Fibroblast of skin of right quadriceps (primary cell): ENCODE measurements around the gene FGFRL1.

Experiments
- DNase-seq: peaks from one replicate; pipeline ENCODE4 v3.0.0-alpha.2; 2013

Gene FGFRL1

DNA sequence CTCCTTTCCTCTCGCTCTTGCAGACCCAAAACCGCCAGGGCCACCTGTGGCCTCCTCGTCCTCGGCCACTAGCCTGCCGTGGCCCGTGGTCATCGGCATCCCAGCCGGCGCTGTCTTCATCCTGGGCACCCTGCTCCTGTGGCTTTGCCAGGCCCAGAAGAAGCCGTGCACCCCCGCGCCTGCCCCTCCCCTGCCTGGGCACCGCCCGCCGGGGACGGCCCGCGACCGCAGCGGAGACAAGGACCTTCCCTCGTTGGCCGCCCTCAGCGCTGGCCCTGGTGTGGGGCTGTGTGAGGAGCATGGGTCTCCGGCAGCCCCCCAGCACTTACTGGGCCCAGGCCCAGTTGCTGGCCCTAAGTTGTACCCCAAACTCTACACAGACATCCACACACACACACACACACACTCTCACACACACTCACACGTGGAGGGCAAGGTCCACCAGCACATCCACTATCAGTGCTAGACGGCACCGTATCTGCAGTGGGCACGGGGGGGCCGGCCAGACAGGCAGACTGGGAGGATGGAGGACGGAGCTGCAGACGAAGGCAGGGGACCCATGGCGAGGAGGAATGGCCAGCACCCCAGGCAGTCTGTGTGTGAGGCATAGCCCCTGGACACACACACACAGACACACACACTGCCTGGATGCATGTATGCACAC lies 13.6 kb downstream of the FGFRL1 start:
- no peak for DNase-seq

DNA sequence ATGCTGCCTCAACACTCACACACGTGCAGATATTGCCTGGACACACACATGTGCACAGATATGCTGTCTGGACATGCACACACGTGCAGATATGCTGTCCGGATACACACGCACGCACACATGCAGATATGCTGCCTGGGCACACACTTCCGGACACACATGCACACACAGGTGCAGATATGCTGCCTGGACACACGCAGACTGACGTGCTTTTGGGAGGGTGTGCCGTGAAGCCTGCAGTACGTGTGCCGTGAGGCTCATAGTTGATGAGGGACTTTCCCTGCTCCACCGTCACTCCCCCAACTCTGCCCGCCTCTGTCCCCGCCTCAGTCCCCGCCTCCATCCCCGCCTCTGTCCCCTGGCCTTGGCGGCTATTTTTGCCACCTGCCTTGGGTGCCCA lies 14.7 kb downstream of the FGFRL1 start:
- no peak for DNase-seq

DNA sequence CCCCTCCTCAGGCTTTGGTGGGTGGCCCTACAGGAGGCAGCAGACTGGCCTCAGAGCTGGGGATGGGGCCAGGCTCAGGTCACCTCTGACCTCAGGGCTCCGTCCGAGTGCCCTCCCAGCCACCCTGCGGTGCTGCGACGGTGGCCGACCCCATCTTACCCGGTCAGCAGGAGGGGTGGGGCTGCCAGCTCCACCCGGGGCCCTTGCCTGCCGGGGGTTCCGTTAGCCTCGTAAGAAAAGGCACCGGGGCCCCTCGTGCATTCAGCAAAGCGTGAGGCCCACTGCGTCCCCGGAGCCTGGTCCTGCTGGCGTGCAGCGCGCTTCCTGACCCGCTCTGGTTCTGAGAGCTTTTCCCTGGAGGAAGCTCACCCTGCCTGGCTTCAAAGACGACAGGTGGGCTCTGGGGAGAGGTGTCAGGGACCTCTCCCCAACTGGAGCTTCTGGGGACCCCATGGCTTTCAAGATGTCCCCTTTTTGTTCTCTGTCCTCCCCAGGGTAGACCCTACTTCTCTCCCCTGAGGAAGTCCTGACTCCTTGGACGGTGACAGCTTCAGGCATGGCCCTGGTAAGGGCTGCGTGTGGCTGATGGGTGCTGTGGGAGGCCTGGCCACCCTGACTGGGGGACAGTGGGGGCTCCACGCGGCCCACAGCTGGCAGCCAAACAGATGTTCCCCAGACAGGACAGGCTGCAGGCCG lies 15.9 kb downstream of the FGFRL1 start:
- no peak for DNase-seq

DNA sequence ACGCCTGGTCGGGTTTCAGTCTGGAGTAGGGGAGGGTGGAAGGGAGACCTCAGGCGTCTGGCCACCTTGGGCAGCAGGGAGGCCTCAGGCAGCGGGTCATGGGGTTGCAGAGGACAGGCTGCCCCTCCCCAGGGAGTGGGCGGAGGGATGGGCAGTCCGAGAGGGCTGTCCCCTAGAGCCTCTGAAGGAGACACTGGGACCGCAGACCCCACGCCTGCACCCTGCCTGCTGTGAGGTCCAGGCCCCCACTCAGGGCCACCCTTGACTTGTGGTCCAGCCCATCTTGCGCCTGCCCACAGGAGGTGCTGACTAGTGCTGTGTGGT lies 16.5 kb downstream of the FGFRL1 start:
- DNase-seq = no peak

DNA sequence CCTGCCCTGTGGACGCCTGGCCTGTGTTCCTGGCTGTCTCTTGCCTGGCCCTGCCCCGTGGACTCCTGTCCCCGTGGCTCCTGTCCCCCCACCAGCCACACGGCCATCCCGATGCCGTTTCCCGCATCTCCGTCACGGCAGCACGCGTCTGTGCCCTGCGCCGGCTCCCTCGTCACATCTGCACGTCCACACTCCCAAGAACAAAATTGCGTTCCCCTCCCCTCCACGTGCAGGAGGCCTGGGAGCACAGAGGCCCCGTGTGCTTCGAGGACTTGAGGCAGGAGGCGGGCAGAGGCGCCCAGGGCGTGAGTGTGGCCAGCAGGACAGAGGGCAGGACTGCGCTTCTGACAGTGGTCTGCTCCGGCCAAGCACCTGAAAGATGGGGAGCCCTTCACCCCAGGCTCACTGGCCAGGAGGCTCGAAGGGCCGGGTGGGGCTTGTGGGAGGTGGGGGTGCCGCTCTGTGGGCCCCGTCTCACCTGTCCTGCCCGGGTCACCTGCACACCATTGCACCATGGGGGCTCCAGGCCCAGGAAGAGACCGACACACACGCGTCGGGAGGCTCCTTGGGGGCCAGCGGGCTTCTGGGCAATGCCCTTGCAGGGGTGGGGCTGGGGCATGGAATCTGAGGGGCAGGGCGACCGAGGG lies 17.3 kb downstream of the FGFRL1 start:
- DNase-seq = no peak

DNA sequence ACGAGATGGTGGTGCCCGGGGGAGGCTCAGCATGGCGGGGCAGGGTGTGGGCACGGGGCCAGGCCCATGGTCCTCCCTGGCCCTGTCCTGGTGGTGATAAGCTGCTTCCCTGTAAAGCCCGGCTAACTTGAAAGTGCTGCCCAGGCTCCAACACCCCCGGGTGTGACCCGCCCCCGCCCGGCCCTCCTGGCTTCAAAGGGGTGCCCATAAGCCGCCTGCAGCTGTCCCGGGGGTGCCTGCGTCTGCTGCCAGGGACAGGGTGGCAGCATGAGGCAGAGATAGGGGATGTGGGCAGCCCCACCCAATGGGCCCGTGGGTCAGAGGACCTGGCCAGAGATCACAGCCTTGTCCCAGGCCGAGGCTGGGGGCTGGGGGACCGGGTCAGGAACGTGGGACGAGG lies 18.1 kb downstream of the FGFRL1 start:
- DNase-seq = no peak

DNA sequence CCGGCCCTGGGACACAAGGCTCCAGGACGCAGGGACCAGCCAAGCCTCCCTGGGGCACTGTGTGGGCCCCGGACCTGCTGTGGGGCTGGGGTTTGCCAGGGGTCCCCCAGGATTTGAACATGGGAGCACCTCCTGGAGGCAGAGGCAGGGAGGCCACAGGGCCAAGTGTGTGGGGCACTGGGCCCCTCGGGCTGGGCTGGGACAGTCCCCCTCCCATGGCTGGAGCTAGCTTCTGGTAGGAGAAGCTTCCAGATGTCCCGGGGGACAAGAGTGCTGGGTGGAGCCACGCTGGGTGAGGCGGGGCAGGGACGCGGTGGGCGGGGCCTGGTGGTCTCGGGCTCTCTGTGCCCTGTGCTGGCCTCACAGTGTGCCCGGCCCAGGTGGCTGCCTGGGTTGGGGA lies 18.6 kb downstream of the FGFRL1 start:
- no peak for DNase-seq

DNA sequence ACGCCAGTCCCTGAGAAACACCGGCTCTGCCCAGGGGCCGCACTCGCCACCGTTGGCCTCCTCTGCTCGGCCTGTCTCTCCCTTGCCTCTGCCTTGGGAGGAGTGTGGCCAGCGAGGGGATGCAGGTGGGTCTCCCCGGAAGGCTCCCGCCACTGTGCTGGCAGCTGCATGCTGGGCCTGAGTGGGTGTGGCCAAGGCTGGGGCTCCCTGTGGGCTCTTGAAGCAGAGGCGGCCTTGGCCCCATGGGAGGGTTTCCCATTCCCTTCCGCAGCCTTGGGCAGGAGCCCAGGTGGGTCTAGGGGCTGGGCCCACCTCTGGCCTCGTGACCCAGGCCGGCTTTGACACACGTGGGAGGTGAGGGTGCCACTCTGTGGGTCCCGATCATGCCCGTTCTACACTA lies 19.1 kb downstream of the FGFRL1 start:
- DNase-seq = no peak

DNA sequence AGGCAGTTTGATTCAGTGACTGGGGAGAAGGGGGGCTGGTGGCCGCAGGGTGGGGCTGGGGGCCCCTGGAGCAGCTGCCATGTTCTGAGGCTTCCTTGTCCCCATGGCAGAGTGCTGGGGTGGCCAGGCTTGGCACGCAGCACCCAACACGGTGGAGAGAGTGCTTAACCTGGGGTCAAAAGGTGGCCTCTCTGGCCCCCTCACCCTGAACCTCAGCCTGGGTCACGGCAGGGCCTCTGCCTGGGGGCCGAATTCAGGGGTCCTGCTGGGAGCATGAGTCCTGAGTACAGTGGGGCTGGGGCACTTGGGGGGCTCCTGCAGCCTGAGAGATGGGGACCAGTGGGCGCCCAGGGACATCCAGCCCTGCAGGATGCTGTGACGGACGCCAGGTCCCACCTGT lies 19.9 kb downstream of the FGFRL1 start:
- no peak for DNase-seq

DNA sequence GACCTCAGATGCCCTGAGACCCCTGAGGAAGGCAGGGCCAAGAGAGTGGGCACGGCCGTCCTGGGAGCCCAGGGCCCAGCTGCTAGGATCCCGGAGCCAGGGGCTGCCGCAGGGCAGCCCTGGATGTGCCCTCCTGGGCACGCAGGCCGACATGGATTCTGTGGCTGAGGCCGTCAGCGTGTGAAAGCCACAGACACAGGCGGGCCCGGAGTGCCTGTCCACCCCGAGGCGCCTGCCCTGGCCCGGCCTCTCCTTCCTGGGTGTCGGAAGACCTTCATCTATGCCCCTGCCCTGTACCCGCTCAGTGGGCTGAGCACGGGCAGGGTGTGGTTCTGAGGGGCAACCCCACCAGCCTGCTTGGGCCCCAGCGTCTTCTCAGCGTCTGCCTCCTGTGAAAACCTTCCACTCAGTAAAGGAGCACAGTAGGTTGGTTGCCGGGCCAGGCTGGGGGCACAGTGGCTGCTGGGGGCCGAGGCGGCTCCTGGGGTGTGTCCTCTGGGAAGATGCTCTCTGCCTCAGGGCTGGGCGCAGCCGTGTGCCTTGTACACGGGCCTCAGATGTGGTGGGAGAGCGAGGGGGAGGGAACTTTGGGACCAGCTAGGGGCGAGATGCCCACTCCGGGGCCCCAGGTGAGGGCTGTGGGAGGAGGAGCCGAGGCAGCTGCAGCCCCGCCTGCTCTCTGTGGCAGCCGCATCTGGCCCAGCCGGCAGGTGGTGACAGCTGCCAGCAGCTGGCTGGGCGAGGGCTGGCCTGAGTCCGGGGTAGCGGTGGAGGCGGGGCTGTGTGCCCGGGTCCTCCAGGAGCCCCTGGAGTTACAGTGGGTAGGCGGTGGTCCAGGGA lies 20.8 kb downstream of the FGFRL1 start:
- DNase-seq = no peak

DNA sequence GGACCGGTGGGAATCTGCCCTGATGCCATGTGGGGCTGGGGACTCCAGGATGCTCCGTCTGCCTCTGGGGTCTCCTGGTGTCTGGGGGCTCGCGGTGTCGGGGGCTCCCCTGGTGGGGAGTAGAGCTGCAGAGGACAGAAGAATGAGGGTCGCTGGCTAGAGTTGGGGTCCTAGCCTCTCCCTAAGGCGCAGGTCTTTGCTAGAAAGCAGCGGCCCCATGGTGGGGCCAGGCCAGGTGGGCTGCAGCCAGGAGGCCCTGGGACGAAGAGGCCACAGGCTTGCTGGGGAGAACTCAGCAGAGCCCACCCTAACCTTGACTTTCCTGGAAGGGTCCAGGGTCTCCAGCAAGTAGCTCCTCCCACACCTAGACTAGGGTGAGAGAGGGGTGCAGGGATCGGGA lies 21.4 kb downstream of the FGFRL1 start:
- DNase-seq = no peak

DNA sequence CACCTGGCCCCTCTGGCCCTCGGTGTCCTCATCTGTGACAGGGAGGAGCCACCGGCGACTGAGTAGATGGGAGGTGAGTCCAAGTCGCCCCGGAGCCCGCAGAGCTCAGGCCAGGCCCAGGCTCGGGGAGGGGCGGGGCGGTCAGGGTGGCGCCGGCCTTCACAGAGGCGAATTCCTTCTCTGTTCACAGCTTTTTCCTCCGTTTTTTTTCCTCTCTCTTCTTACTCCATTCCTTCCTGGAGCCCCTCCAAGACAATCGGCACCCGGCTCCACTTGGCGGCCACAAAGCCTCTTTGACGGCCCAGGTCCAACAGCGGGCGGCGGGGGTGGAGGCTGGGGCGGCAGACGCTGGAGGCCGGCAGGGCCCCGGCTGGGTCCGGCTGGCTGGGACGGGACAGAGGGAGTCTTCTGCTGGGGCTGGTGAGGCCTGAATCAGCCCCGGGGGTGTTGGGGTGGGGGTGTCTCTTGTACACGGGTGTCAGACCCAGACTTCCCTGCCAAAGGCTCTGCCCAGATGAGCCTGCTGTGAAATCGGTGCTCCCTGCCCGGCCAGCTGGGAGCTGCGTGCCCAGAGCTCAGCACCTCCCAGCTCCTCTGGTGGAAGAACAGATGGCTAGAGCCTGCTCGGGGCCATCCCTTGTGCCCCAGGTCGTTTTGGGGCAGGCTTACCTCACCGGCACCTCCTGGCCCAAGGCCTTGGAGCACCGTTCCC lies 22.6 kb downstream of the FGFRL1 start:
- peak; percentile 48 for DNase-seq

DNA sequence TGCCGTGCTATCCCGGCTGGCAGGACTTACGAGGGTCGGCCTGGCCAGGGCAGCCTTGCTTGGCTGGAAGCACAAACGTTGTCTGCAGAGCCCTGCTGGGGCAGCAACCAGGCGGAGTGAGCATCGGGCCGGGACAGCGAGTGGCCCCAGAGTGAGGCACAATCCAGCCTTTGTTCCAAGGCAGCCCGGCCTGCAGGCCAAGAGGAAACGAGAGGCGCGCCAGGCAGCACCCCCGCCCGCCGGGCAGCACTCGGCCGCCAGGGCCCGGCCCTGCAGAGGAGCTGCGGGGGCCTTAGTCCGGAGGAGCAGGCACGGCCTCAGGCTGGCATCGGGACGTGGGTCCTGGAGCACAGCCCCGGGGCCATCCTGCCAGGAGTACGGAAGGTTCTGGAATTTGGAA lies 24.1 kb downstream of the FGFRL1 start:
- no peak for DNase-seq

DNA sequence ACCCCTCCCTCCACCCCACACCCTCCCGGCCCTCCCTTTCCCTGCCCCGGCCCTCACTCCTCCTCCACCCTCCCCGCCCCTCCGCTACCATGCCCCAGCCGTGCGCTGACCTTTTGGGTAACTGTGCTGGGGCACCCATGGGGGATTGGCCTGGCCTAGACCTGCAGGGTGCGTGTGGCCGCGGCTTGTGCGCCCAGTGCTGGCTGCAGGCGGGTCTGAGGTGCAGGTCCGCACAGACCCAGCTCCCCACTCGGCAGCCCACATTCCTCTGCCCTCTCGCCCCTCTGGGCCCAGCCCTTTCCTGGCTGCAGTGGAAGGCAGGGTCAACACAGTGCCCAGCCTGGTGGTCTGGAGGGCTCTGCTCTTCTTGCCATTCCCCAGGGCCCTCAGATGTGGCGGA lies 24.7 kb downstream of the FGFRL1 start:
- DNase-seq = no peak

DNA sequence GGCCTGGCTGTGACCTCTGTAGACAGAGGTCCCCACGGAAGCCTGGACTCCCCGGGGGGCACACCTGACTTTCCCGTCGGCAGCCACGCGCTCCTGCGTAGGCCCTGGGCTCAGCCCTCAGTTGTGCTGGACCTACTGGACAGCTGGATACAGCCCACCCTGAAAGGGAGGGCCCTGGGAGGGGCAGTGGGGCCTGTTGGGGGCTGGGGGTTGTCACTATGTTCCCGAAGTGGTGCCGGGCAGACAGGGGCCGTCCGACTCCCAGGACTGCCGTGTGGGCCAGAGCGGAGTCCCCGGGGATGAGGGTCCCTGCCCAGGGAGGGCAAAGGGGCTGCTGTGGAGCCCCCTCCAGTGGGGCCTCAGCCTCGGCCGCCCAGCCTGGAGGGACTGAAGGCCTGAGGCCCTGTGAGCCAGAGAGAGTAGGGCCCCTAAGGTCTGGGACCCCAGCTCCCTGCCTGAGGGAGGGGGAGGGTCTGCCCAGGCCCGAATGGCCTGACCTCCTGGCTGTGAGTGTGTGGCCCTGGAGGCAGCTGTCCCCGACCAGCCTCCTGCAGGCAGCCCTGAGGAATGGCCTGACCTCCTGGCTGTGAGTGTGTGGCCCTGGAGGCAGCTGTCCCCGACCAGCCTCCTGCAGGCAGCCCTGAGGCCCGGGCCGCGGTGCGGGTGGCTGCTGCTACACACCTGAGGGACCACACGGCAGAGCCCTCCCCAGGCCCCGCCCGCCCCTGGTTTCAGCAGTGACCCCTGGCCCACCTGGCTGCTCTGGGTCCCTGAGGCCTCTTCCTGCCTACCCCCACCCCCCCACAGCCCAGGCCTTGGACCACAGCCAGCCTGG lies 25.8 kb downstream of the FGFRL1 start:
- no peak for DNase-seq

DNA sequence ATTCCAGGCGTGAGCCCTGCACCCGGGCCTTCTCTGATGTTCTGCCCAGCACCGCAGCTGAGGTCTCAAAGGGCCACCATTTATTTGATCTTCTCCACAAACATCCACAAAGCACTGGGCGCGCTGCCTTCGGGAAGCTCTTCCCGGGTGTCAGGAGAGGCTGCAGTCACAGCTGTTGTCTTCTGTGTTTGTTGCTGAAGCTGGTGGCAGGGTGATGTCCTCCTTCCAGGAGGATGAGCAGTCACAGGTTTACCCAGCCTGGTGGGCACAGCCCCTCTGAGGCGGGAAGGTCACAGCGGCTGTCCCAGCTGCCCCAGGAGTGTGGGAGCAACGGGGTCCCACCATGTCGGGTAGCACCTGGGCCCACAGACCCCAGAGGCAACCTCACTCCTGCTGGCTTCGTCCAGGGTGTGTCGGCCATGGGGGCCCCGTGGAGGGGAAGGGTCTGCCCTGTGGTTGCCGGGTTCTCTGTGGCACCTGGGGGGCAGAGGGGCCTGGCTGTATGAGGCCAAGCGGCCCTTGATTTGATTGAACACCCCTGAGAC lies 27.6 kb downstream of the FGFRL1 start:
- DNase-seq = no peak

DNA sequence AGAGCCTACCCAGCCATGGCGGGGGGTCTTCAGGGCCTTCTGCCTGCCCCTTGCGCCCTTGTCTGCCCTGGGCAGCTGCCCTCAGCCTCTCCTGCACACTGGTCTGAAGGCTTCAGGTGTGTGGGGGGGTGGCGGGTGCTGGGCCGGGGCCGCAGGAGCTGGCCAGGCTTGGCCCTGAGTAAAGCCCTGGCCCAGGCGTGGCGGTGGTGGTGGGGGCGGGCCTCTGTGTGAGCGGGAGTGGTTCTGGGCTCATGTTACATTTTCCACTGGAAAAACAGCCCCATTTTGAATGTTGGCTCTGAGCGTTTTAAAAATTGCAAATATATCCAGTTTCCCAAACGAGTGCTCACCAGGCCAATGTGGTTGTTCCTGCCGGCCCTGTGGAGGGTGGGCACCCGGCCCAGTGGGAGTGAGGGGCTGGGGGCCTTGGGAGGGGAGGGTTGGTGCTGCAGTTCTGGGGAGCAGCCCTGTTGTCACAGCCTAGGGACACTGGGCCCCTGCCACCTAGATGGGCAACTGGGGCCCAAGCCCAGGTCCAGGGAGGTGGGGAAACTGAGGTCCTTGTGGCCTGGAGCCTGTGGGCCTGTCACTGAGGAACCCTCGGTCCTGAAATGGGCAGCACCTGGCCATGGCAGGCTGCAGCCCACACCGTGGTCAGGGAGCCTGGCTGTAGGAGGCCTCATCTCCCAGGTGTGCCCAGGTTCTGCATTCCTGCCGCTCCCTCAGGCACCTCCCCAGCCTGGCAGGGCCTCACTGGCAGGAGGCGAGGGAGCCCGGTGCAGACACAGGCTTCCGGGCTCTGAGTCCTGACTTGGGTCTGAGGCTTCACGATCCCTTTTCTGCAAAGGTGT lies 28.3 kb downstream of the FGFRL1 start:
- peak; percentile 58 for DNase-seq

DNA sequence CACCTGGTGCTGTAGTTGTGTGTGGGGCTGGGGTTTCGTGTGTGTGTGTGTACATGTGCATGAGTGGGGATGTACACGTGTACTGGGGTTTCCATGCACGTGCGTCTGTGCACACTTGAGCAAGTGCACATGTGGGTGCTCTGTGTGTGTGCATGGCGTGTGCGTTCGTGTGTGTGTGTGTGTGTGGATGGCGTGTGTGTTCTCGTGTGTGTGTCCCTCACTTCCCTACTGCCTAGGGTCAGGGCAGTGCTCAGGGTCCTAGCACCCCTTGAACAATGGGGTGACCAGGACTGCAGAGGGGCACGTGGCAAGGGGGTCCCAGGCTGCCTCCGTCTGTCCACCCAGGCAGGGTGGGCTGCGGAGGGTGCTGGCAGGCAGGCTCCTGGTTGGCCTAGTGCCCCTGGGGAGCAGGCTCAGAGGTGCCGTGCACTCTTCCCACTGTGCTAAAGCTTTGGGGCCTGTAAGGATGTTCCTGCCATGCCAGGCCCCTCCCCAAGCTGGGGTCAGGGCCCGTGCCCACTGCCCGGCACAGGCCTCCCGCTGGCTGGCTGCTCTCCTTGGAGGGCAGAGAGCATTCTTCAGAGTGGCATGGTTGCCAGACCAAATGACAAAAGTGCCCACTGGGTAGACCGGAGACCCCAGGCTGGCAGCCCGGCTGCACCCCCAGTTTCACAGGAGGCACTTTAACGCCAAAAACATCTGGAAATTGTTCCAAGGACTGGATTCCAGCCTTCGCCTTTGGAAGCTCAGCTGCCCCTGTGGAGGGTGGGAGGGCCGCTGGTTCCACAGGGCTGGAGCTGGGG lies 29.1 kb downstream of the FGFRL1 start:
- DNase-seq = no peak

DNA sequence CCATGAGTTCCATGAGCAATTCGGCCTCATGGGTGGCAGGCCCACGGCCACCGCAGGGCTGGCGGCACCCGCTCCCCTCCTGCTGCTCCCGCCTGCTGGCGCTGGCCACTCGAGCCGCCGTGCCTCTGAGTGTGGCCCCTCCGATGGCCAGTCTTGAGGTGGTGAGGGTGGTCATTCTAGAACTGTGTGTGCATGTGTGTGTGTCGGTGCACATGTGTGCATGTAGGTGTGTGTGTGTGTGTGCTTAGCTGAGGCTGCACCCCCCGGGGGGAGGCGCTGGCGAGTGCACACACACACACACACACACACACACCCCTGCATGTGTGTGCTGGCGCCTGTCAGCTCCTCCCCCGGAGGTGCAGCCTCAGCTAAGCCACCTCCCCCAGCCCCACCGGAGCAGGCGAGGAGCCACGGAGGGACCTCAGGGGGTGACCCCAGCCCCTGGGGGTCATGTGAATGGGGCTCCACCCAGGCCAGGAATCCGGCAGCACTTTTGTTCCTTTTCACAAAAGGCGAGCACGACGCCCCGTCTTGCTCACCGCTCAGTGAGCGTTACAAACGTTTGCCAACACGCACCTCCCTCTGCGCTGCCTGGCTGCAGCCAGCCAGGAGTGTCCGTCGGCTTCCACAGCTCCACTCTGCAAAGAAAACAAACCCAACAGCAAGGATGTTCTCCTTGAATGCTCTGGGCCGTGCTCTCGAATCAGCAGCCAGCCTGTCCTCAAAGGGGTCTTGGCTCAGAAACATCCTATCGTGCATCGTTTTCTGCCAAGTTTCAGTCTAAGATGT lies 29.9 kb downstream of the FGFRL1 start:
- peak; percentile 55 for DNase-seq
